Stimulated activated CD8-positive, alpha-beta memory T cell treated with anti-CD3 and anti-CD28 coated beads, Interleukin-2, amount 100 ng/mL, for 48 hours (primary cell): ENCODE data around the gene ARL15.
"Not testable (repeated sequence)": the region's sequence is repeated elsewhere in the genome, so short reads cannot be mapped to it uniquely, and the experiment has no call there.

Experiments used
- DNase-seq, 2 donors: peaks; one replicate each; pipeline ENCODE4 v3.0.0-alpha.2; 2020; ENCODE audit warnings: low read depth in 2 of 2

ARL15 gene

DNA sequence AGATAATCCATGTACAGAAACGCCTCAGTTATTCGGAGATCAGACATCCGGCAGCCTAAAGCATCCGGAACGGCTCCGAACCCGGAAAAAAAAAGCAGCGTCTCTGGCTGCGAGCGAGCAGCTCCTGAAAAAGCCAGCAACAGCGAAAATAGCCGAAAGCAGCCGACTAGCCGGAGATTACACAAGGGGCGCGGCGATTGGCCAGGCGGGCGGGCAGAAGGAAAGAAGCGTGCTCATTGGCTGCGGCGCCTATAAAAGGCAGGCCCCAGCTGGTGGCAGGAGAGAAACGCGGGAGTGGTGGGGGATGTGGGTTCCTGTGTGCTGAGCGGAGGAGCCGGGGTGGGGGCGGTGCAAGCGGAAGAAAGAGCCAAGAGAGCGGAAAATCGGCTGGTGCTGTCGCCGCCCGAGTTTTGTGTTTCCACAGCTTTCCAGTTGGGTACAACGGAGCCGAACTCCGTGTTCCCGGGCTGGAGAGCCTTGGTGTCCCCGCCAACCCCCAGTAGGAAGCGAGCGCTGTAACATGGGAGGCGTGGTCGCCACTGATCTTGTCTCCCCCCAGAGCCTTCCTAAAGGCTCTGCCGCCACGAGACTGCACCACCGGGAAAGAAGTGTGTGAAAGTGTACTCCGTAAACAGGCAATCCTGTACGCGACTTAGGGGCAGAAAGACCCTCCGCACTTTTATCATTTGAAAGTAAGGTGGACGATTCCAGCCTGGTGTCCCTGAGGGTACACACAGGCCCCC lies at the start of gene ARL15:
Gene ARL15 (minus strand): TSS at position 141 of the 743 bp plus-strand sequence.
- DNase-seq = peak; percentile 91 to 93

DNA sequence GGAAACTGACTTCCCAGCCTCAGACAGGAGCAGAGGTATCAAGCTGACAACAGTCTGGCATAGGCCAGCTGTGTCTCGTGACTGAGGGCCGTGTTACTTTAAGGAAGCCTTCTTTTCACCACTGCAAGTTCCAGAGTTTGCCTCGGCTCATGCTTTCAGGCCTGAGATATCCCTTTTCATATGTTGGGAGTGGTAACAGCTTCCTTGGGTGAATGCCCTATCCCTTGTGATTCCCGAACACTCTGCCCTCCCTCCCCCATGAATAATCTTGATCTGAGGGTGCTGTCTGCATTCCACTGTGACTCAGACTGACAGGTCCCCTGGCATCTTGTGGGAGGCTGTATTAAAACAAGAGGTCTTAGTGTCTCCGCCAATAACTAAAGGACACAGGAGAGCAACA lies 49.7 kb upstream of the ARL15 start:
- DNase-seq = no peak

DNA sequence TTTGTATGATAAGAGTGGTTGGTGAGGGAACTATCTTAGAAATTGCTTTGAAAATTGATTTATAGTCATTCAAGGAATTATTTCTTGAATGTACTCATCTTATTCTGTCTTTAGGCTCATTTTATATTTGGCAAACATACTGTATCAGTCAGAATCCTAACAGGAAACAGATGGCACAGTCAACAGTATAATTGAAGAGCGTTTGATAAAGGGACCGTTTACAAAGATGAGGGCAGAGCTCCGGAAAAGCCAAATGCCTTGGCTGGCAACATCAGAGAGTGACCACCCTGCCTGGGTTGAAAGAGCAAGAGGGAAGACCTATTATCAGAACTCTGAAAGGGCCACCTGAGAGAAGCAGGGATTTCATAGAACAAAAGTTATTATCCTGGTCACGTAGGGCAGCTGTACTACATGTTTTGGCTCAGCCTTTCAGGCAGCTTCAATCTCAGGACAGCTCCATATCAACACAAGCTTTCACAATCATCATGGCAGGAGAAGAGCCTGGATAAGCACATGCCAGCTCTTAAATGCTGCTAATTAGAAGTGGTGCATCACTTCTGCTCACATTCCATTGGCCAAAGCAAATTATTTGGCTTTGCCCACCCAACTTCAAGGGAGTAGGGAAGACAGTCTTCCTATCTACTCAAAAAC lies 47.2 kb upstream of the ARL15 start:
- no peak for DNase-seq

DNA sequence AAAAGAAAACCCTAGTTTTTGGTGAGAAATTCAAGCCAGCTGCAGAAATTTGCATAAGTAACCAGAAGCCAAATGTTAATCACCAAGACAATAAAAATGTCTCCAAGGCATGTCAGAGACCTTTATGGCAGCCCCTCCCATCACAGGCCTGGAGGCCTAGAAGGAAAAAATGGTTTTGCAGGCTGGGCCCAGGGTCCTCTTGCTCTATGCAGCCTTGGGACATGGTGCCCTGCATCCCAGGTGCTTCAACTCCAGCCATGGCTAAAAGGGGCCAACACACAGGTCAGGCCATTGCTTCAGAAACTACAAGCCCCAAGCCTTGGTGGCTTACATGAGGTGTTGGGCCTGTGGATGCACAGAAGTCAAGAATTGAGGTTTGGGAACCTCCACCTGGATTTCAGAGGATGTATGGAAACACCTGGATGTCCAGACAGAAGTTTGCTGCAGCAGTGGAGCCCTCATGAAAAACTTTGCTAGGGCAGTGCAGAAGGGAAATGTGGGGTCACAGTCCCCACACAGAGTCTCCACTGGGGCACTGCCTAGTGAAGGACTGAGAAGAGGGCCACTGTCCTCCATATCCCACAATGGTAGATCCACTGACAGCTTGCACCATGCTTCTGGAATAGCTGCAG lies 43.7 kb upstream of the ARL15 start:
- DNase-seq = not testable (repeated sequence)

DNA sequence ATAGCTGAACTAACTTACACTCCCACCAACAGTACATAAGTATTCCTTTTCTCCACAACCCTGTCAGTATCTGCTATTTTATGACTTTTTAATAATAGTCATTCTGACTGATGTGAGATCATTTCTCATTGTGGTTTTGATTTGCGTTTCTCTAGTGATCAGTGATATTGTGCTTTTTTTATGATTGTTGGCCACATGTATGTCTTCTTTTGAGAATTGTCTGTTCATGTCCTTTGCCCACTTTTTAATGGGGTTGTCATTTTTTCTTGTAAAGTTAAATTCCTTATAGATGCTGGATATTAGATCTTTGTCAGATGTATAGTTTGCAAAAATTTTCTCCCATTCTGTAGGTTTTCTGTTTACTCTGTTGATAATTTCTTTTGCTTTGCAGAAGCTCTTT lies 42.2 kb upstream of the ARL15 start:
- DNase-seq = not testable (repeated sequence)

DNA sequence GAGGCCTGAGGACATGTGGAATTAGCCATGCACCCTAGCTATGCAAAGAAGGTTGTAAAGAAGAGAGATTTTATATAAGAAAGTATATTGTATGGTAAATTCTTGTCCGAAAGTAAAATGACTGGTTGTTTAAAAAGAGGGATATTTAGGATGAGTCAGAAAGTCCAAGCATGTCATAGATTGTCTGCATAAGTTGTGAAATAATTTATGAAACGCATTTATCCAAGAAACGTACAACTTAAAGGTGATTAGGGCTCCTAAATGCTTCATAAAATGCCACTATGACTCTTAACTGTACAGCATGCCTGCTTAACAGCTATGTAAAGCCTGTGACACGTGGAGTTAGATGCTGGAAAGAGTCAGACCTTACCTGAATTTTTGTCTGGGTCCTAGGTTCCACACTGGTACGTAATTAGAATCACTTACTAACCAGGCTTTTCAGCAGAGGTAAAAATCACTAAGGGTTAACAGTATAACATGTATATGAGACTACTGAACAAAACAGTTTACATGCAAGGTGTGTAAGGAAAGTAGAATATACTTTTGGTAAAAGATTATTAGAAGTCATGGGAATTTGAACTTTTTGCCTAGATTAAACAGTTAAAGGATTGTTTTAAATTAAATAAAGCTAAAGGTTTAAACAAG lies 37.0 kb upstream of the ARL15 start:
- no peak for DNase-seq

DNA sequence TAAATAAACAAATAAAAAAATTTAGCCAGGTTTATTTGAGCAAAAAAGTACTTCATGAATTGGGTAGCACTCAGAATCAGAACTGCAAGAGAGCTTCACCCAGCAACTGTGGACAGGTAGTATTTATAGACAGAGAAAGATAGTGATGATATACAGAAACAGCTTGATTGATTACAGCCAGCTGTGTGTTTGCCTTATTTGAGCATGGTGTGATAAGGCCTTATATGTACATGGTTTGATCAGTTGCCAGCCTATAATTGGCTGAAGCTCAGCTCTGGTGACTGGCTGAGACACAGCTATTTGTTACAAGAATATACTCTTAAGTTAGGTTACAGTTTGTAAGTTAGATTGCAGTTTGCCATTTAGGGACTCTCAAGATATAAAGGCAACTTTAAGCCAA lies 34.3 kb upstream of the ARL15 start:
- no peak for DNase-seq

DNA sequence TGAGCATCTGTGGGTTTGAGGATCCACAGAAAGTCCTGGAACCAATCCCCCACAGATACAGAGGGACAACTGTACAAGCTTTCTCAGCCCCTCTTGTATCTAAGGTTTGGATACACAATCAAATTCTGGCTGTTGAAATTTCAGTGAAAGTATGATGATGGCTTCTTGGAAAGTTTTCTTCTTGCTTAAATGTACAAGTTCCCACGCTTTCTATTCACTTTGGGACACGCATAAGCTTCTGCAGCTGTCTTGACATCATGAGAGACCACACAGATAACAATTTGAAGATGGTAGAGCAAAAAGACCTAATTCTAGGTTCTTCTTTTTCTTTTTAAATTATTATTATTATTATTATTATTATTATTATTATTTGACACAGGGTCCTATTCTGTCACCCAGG lies 31.6 kb upstream of the ARL15 start:
- DNase-seq = no peak

DNA sequence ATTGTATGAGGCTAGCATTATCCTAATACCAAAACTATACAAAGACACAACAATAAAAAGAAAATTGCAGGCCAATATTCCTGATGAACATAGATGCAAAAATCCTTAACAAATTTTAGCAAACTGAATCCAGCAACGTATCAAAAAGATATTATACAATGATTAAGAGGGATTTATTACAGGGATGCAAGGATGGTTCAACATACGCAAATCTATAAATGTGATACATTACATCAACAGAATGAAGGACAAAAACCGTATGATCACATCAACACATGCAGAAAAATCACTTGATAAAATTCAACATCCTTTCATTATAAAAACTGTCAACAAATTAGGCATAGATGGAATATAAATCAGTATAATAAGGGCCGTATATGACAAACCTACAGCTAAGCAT lies 27.1 kb upstream of the ARL15 start:
- DNase-seq = no peak

DNA sequence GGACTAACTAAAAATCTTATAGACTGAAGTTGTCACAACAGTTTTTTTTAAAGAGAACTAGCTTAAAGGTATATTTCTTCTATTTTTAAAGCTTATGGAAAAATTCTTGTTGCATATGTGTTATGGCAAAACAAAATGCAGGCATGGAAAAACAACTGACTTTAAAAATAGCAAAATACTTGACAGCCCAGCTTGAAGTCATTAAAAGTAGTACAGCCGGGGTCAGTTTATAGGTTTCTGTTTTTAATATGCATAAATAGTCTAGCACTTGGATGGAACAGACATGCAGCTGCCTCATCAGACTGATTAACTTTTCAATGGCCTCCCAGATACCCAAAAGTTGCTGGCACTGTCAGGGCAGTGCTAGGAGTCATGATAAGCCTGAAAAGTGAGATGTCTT lies 22.3 kb upstream of the ARL15 start:
- no peak for DNase-seq

DNA sequence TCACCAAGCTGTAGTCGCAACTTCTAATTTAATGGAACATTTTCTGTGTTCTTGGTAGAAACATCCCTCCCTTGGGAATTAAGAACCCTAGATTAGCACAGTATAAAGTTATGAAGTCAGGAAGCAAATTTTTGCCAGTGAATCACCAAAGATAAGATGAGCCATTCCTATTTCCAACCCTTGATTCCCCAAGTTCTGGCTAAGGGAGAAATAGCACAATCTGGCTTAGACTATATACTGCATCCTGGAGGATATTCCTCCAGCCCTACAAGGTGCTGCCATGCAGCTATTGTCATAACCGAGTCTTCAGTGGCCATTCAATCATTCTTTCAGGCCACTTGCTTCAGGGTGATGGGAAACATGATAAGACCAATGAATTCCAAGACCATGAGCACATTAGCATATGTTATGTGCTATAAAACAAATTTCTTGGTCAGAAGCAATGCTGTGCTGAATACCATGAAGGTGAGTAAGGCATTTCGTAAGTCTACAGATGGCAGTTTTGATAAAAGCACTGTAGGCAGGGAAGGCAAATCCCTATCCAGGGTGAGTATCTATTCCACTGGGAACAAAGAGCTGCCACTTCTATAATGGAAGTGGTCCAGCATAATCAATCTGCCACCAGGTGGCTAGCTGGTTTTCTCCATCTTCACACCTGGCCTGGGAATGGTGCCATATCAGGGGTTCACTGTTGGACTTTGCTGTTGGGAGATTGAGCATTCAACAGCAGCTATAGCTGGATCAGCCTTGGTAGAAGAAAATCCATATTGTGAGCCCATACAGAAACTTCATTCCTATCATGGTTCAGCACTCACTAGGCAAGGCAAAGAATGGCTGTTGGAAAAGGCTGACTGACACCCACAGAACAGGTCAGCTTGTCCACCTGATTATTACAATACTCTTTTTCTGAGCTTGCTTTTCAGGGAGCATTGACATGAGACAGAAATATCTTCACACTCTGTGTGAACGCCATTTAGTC lies 19.6 kb upstream of the ARL15 start:
- no peak for DNase-seq

DNA sequence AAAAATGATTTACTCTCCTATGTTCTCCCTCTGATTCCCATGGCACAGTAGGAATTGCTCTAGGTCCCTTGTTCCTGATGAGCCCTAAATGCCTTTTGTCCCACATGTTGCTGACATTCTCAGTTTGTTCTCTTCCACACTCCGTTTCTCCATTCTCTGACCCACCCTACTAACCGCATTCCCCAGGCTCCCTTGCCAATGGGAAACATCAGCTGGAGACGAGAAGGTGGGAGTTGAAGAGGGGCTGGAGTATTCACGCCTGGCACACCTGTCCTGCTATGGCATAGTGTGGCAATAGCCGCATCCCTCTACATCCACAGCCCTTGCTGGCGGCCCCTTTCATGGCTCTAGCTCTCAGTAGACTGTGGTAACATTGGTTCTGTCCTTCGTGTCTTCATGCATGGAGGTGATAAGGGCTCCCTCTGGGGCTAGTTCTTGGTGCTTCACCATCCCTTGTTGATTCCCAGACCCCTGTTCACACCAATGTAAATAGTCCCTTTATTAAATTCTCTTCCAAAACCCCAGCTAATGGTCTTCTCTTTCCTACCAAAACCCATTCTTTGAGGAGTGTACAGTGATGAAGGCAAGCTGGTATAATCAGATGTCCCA lies 16.4 kb upstream of the ARL15 start:
- no peak for DNase-seq

DNA sequence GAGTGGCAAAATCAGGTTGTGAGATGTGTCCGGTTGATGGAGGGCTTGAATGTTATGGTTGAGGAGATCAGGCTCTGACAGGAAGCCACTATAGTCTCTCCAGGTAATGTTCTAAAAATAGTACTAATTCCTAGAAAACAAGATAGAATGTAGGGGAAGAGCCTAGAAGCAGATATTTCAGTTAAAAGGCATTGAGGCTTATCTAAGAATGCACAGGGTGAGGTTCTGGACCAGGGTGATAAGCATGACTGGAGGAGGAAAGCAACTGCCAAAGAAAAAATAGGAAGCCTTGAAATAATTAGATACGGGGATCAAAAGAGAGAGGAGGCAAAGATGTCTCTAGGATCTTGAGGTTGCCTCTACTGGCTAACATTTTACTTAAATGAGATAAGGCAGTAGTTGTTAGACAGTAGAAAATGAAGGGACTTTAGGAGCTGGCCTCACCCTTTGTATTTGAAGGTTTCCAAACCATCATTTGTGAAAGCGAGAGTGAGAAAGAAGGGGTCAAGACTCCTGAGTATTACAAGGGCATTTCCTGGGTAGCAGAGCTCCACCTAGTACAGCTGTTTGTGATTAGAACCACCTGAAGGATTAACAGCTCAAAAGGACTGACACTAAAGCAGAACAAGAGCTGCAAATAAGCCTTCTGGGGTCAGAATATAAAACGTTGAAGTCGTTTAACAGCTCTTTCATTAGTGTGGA lies 15.4 kb upstream of the ARL15 start:
- no peak for DNase-seq

DNA sequence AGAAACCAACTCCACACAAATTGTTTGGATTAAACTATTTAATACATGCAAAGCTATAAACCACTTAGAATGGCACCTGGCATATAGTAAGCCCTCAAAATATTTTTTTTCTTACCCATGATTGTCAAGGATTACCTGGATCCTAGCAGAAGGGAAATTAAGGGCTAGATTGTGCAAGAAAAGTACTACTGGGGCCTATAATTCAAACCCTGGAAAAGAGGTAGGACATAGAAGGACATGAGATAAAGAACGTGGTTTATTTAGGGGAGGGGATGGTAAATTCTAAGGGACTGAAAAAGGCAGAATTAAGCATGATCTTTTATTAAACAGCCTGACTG lies 14.9 kb upstream of the ARL15 start:
- no peak for DNase-seq

DNA sequence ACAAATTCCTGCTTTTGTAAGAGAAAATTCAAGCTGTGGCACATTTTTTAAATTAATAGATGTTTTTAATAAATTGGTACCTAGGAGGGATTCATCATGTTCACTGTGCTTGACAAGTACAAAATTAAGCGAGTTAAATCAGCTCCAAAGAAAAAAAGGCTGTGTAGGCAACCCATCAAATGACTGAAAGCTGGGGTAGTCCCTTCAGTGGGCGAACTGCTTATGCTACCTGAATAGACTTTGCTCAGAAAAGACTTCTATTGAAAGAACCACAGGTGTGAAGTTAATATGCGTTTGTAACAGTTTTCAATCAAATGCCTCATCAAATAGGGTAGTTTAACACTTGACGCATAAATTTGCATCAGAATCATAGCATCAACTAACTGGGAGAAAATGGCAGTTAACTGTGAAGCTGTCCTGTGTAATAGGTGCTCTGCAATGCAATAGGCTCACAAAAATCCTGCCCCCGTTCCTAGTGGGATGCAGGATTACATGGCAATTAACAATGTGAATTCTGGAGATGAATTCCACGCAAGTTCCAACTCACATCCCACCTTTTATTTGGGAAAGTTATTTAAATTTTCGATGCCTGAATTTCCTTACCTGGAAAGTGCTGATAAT lies 14.4 kb upstream of the ARL15 start:
- DNase-seq = no peak

DNA sequence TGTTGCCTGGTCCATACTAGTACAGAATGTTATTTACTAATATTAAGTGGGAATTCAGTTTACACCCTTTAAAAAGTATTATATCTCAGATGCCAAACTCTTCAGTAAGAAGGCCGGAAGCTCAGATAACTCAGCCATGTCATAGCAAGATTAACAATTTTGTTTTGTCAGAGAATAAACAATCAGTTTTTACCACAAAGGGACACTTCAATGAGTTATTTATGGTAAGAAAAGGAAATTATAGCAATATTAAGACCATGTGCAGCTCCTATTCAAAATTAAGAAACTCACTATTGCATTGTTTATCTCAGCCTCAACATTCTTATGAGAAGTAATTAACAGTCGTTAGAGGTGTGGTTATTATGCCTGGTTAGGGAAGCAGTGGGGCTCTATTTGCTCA lies 13.1 kb upstream of the ARL15 start:
- DNase-seq = no peak

DNA sequence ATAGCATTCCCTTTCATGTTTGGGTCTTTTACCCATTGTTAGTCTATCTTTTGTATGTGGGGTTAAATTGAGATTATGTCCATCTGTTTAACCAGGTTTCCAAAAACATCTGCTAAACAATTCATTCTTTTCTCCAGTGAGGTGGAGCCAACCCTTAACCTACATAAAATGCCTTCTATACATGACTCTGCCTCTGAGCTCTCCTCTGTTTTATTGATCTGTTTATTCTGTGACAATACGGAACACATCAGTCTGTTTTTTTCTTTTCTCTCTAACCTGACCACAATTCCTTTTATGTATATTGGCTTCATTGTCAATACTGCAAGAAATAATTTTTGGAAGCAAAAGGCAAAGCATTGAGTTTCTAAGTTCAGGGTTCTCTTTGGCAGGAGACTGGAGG lies 9.9 kb upstream of the ARL15 start:
- no peak for DNase-seq

DNA sequence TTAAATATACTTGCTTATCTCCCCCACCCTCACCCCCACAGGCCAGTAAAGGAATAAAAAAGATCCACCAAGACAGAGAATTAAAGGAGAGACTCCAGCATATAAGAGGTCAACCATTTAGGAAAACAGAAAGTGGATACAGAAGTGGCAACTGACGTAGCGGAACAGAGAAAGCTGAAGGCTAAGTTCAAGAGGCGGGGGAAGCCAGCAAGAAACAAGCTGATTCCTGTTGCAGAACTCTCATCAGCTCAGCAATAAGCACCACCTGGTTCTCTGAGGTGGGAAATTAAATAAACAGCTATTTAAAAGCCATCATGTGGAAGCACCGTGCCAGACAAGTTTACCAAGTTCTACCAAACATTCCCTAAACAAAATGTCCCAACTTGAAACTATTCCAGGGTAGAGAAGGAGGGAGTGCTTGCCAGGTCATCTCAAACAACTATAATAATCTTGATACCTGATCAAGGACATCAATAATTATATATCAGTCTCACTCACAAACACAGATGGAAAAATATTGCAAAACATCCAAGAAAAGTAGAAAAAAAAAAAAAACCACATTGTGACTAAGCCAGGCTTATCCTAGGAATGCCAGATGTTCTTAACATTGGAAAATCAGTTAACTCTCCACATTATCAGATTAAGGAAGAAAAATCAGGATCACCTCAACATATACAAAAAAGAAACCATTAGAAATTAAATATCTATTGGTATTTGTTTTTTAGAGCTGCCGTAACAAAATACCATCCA lies 7.3 kb upstream of the ARL15 start:
- no peak for DNase-seq
